ENCODE data around the gene TCEANC.
"Not testable (repeated sequence)": the region's sequence is repeated elsewhere in the genome, so short reads cannot be mapped to it uniquely, and the experiment has no call there.

The TCEANC gene

DNA sequence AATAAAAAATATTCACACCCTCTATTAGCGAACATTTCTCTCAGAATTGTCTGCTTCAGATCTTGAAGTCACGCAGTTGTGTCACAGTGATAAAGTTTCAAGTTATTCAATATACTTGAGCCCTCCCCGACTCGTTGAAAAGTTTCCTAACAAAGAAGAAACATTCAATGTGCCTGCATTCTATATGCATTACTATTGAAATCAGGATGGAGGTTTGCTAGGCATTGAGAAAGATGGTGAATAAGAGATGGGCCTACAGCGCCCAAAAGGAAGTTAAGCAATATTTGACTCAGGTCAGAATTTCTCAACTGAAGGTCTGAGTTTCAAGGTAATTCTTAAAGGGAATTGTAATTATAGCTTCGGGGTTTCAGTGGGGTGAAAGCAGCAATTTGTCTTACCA, 6.1 kb downstream of the TCEANC start:
- no peak for DNase-seq

DNA sequence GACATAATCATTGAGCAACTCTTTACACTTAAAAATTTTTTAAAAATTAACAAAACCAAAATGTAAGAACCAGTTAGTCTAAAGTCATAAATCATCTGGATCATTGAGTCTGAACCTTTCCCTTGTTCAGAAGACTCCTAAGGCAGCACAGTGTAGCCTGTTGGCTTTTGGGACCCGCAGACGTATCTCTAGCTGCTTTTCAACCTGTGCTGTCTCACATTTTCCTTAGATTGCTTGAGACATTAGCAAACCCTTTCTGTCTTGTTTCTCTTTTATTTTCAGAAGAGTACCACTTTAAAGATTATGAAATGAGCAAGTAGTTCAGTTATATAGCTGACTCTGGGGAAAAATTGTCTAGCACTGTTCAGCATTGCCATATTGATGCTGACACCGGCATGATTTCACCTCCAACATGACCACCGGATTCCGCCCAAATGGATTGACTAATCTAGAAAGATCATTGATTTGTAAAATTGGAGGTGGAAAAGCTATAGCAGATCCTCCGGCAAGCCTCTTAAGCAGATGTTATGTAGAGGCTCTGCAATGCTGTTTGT, 8.9 kb downstream of the TCEANC start:
- no peak for DNase-seq

DNA sequence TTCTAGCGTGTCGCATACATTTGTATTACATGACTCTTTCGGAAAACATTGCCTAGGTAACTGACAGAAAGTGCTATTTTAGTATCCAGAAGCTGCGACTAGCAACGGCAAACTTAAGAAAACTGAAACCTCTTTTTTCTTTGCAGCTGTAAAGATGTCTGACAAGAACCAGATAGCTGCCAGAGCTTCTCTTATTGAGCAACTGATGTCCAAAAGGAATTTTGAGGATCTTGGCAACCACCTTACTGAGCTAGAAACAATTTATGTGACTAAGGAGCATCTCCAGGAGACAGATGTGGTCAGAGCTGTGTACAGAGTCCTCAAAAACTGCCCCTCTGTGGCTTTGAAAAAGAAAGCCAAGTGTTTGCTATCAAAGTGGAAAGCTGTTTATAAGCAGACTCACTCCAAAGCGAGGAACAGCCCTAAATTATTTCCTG, 9.4 kb downstream of the TCEANC start:
- no peak for DNase-seq

DNA sequence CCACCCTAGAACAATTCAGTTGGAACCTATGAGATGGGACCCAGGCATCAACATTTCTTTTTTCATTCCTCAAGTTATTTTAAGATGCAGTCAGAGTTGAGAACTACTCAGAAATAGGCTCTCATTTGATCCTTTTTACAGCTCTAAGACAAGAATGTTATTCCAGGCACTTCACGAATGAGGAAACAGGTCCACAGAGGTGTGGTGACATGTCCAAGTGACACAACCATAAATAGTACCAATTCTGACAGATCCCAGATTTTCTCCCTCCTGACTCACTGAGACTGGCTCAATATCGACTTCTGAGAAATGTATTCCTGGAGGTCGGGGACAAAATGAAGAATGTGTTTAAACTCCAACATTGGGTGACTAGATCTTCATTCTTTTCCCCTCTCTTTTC, 11.1 kb downstream of the TCEANC start:
- DNase-seq: no peak

DNA sequence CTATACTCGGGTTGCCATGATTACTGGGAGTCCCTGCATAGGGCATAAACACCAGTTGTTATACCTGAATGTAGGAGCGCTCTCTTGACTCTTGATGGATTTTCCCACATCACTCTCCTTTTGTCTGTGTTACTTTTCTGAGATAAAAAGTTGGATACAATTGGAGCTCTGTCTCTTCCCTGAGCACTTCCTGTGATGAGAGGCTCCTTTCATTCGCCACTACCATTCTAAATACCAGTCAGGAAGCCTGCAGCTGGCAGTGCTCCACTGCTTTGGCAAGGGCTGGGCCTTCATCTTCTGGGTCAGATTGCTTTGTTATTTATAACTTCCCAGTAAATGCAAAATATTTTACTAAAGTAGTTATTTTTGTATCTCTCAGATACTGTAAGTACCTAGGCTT, 13.9 kb downstream of the TCEANC start:
- DNase-seq: no peak

DNA sequence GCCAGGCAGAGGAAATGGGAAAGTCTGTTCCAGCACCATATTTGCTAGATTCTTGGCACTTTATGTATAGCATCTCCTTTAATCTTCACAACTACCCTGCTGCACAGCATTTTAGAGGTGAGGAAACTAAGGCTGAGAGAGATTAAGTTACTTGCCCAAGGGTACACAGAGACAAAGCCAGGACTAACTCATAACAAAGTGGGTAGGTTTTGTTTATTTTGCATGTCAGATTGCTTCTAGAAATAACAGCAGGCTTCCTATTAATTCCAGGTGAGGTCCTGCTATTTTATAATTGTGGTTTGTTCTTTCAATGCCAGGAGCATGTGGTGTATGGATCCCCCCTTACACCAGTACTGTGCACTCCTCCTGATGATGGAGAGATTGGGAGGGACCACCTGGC, 15.0 kb downstream of the TCEANC start:
- DNase-seq: no peak

DNA sequence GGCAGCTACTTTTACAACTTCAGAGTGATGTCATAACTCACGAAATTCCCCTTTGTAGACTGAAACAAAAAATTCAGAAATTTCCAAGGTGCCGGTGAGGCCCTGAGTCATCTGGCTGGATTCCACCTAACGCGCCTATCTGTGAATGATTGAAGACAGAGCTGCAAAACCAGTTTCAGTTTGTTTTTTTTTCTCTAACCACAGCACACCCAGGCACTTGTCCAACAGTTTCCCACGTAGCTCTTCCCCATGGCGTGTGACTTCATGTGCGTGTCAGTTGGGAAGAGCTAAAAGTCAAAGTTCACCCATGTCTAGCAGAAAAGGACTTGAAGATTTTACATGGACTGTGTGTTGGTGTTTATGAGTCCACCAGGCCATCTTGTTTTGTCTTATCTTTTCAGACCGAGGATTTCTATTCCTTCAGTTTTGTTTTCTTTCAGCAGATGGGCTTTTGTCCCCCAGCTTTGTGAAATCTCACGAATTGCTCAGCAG, 16.4 kb downstream of the TCEANC start:
- DNase-seq: peak; percentile 74

DNA sequence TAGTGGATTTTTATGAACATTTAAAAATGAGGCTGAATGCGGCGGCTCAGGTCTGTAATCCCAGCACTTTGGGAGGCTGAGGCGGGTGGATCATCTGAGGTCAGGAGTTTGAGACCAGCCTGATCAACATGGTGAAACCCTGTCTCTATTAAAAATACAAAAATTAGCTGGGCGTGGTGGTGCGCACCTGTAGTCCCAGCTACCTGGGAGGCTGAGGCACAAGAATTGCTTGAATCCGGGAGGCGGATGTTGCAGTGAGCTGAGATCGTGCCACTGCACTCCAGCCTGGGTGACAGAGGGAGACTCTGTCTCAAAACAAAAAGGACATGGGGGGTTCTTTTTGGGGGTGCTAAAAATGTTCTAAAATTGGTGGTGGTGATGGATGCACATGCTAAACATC, 16.8 kb downstream of the TCEANC start:
- DNase-seq: not testable (repeated sequence)

DNA sequence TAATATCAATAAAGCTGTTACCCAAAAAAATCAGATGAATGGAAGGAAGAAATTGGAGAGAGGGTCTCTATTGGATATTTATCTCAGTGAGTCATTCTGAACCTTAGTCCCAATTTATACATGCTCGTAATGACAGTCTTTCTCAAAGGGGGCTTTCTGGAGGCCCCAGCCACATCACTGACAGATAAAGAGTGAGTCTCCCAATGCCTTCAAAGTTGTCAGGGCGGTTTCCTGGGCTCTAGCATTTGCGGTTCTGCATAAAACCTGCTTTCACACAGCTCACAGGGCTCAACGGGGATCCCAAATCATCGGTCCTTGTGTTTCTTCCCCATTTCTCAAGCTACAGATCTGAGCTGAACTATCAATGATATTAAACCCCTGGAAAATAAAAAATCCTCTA, 17.3 kb downstream of the TCEANC start:
- no peak for DNase-seq

DNA sequence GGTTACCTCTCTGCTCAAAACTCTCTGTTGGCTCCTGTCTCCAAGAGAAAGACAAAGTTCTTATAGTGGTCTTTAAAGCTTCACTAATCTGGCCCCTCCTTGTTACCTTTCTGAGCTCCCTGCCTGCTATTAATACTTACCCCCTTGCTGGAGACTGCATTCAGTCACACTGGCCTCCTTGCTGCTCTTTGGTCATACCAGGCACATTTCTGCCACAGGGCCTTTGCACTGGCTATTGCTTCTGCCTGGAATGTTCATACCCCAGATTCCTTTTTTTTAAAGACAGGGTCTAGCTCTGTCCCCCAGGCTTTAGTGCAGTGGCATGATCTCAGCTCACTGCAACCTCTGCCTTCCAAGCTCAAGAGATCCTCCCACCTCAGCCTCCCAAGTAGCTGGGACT, 20.1 kb downstream of the TCEANC start:
- no peak for DNase-seq

DNA sequence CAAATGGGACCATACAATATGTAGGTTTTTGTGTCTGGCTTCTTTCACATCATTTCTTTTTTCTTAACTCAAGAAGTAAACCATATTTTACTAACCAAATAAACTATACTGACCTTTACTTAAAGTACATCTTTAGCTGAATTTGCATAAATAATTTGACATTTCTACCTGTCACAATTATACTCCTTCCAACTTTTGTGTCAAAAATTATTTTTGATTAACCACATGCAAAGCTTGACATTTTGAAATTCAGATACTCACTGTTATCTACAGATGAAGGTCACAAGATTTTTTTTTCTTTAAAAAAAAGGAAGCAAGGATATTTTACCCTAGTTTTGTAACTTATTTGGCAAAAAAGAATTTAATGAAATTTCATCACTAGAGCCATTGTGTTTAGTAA, 23.9 kb downstream of the TCEANC start:
- DNase-seq: no peak

DNA sequence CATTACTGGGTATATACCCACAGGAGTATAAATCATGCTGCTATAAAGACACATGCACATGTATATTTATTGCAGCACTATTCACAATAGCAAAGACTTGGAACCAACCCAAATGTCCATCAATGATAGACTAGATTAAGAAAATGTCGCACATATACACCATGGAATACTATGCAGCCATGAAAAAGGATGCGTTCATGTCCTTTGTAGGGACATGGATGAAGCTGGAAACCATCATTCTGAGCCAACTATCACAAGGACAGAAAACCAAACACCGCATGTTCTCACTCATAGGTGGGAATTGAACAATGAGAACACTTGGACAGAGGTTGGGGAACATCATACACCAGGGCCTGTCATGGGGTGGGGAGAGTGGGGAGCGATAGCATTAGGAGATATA, 26.8 kb downstream of the TCEANC start:
- not testable (repeated sequence) for DNase-seq

DNA sequence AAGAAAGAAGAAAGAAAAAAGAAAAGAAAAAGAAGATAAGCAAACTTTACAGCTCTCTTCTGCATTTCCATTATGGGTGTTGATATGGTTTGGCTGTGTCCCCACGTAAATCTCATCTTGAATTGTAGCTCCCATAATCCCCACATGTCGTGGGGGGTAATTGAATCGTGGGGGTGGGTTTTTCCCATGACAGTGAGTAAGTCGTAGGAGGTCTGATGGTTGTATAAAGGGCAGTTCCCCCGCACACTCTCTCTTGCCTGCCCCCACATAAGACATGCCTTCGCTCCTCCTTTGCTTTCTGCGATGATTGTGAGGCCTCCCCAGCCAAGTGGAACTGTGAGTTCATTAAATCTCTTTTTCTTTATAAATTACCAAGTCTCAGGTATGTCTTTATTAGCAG, 28.7 kb downstream of the TCEANC start:
- no peak for DNase-seq

DNA sequence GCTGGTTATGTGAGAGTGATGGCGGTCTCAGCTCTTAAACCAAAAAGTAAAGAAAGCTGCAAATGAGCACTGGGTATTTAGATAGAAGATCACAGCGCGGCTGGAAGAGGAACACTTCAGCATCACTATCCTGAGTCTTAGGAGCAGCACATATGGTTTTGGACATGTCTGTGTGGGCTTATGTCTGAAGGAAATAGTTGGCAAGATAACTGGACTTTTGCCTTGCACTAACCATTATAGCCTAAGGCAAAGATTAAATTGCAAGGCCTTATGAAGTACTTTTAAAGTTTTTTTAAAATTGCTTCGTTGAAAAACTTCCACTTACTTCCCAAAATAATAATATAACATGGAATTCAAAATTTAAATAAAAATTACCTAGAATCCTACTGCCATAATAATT, 31.4 kb downstream of the TCEANC start:
- no peak for DNase-seq

DNA sequence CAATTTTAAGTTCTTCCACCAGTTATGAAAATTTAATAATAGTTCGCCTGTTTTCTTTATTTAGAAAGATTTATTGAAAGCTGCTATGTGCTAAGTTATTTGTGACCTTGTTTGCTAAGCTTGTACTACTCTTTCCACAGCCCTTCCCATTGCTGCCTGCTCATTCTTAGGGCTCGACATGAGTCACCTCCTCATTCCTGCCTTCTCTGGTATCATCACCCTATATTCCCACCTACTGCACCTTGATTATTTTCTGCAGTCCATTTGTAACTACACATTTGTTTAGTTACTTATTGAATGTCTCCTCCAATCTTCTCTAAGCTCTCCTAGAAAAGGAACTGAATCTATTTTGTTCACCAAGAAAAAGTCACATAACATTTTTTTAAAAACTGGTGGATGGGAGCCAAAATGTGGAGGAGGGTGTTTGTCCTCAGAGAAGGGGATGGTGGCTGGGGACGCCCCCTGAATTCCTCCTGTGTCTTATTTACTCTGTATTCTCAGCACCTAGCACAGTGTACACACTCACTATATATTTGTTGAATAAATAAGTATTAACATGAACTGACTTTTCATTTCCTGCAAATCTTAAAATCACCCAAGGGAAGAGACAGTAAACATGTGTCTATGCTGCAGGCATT, 32.3 kb downstream of the TCEANC start:
- no peak for DNase-seq

DNA sequence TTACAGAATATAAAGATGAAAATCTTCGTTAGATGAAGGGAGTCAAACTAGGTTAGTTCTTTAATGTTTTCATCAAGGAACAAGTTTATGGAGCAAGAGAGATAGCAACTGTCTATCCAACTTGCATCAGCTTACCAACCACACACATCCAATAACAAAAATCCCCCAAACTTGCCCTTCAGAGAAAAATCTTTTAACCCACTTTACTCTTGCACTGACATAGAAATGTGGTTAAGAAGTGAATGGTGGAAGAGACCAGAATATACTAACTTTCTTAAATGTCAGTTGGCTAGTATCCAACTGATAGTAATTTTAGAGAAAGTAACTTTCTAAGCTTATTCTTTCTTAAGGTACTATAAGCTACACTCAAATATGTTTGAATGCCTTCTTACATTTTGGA, 34.3 kb downstream of the TCEANC start:
- DNase-seq: no peak

DNA sequence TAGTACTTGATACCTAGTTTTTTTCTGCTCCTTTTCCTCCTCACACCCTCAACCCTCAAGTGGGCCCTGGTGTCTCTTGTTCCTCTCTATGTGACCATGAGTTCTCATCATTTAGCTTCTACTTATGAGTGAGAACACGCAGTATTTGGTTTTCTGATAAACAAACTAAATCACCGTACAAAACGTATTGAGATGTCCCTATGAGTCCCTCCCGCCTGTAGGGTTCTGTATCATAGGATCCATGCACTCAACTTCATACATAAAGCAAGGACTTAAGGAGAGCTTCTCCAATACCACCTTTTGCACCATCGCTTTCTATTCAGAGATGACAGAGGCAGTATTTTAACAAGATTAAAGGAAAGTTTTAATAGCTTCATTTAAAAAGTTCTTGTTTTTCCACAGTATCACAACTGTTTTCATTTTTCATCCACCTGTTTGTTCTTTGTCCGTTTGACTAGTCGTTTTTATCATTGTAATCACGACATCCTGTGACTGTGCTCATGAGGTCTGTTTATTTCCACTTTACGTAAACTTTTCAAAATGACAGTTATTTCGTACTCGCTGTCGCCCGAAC, 35.5 kb downstream of the TCEANC start:
- no peak for DNase-seq

DNA sequence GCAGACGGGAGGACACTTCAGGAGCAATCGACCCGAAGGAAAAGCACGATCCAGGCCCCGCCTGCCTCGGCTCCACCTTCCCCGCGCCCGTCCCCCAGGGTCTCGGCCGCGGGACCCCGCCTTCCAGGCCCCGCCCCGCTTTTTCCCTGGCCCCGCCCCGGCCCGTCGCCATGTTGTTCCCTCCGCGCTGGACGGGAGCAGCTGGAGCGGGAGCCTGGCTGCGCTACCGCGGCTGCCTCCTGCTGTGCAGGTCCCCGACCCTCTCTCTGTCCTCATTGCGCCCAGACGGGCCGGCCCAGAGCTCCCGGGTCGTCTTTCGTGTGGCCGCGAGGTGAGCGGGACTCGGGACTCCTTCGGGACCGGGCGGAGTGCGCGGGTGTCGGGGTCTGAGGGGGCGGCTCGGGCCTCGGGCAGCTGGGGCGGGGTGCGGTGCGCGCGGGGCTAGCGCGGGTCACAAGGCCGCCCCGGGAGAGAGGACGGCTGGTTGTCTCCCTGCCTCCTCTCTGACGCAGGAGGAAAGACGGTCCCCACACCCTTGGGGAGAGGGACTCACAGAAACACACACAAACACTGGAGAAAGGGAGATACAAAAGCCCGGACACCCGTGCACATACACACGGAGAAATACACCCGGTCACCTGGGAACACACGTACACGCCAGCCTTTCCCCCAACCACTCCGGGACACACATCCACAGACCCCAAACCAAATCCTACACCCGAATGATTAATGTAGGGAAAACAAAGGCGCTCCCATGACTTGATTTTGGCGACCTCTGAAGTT, 36.2 kb downstream of the TCEANC start, which contains the start of gene RAB9A:
TSS of gene RAB9A (plus strand) at position 171 of the 783 bp plus-strand sequence. CDS start 19,619 bp downstream, outside the sequence.
- peak; percentile 67 for DNase-seq

DNA sequence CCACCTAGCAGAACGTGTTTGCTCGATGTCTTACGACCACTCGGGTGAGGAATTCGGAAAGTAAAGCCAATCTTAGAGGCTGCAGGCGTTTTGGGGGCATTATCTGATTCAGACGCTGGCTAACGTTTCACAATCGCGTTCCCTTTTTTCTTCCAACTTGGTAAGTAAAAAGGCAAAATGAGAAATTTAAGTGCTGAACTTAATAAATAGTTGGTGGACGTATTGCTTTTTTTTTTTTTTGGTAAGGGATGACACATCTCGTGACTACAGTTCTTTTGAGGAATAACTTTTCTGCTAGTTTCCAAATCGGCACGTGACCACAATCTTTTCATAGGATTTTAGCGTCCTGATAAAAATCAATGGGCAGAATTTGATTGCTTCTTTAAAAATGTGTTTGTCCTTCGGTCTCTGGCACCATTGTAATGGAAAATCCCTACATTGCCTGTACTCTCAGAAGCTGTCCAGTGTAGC, 36.8 kb downstream of the TCEANC start:
- no peak for DNase-seq

DNA sequence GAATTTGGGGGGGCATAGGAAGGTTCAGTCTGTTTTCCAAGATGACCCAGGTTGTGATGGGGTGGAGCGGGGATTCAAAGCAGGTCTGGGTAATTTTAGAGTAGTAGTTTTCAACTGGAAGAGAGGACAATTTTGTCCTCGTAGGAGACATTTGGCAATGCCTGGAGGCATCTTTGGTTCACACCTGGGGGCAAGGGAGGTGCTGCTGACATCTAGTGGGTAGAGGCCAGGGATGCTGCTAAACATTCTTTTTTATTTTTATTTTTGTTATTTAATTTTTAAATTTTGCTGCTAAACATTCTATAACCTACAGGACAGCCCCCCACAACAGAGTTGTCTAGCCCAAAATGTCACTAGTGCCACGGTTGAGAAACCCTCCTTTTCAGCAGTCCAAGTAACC, 37.9 kb downstream of the TCEANC start:
- DNase-seq: no peak

DNA sequence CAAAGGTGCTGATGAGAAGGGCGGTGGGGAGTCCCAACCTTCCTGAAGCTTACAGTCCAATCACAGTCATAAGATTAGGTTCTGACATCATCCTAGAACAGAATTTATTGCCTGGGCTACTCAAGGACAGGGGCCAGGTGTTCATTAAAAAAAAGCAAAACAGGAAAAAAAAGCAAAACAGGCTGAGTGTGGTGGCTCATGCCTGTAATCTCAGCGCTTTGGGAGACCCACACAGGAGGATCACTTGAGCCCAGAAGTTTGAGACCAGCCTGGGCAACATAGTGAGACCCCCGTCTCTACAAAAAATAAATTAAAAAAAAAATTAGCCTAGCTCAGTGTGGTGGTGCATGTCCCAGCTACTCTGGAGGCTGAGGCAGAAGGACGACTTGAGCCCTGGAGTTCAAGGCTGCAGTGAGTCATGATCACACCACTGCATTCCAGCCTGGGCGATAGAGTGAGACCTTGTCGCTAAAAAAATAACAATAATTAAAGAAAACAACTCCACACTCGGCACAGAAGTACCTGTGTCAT, 39.0 kb downstream of the TCEANC start:
- no peak for DNase-seq

DNA sequence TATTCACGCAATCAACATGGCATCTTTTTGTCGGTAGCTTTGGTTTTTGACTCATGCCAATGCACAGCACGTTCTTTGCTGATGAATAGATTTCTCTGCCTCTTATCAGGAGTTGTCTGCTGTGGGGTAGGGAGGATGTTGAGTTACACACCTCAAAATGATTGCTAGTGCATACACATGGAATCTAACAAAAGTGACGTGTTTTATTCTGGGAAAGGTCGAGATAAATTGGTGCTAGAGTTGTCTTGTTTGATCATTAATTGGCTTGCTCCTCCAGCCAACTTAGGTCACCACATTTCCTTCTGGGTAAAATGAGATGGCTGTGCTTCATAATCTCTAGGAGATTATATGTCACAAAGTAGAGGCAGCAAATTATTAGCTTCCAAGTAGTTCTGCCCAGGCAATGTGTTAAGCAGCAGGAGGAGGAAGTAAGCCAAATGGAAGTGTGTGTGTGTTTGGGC, 39.9 kb downstream of the TCEANC start:
- DNase-seq: no peak

DNA sequence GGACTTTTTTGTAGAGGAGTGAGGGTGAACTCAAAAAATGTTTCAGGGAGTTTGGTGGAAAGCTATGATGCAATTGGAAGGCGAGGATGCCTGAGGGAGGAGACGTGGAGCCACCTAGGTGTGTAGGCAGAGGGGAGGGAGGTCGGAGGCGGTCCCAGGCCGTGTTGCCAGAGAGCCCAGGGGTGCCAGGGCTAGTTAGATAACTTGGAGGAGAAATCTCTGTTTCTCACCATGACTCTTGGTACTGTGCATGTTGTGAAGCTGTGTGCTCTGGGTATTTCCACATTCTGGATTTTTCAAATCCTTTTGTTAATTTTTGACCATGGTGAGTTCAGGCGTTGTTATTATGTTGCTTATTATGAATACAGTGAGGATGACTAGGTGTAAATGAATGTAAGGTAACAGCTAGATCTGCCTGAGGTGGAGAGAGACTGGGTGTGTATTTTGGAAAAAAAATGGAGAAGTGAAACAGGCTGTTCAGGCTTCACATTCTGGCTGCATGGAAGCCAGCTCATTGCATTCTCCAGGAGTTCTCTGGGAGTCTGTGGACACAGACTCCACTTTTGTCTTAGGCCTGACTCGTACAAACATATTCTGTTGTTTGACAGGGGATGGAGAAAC, 40.5 kb downstream of the TCEANC start:
- DNase-seq: no peak

All from NCI-H1048 (cell line).